HG02588 (cell line): ENCODE measurements around the gene PCBP3.
"Not testable (repeated sequence)": the region's sequence is repeated elsewhere in the genome, so short reads cannot be mapped to it uniquely, and the experiment has no call there.

Source experiments
- ATAC-seq: cut with Tn5 transposase; IDR thresholded peaks from one replicate; pipeline ENCODE4 v1.9.1; 2021; ENCODE audit warnings: mild to moderate bottlenecking, moderate library complexity; ENCODE audit not compliant: unreplicated experiment

The PCBP3 gene

GRCh38 chr21:45802956-45803617 is 159.6 kb downstream of the PCBP3 start:
- ATAC-seq = no peak

- ATAC-seq = no peak
Measured at GRCh38 chr21:45803618-45804340, 160.3 kb downstream of the PCBP3 start.

- ATAC-seq = no peak
Measured at GRCh38 chr21:45804809-45805313, 161.3 kb downstream of the PCBP3 start.

- no peak for ATAC-seq
Measured at GRCh38 chr21:45805321-45805720, 161.8 kb downstream of the PCBP3 start.

- ATAC-seq = no peak
Measured at GRCh38 chr21:45806042-45806441, 162.5 kb downstream of the PCBP3 start.

GRCh38 chr21:45808663-45809062 is 165.1 kb downstream of the PCBP3 start:
- not testable (repeated sequence) for ATAC-seq

GRCh38 chr21:45809421-45809820 is 165.9 kb downstream of the PCBP3 start:
- ATAC-seq = no peak

- no peak for ATAC-seq
Measured at GRCh38 chr21:45811136-45811535, 167.6 kb downstream of the PCBP3 start.

- ATAC-seq = not testable (repeated sequence)
Measured at GRCh38 chr21:45814210-45814940, 170.8 kb downstream of the PCBP3 start.

- ATAC-seq = not testable (repeated sequence)
Measured at GRCh38 chr21:45815781-45816180, 172.3 kb downstream of the PCBP3 start.

- no peak for ATAC-seq
Measured at GRCh38 chr21:45816794-45817193, 173.3 kb downstream of the PCBP3 start.

GRCh38 chr21:45817345-45817744 is 173.8 kb downstream of the PCBP3 start:
- ATAC-seq = no peak

GRCh38 chr21:45818276-45818903 is 174.9 kb downstream of the PCBP3 start:
- ATAC-seq = no peak

GRCh38 chr21:45818904-45819285 is 175.4 kb downstream of the PCBP3 start:
- no peak for ATAC-seq

- ATAC-seq = no peak
Measured at GRCh38 chr21:45819478-45820170, 176.1 kb downstream of the PCBP3 start.

- no peak for ATAC-seq
Measured at GRCh38 chr21:45820171-45821091, 176.9 kb downstream of the PCBP3 start.

GRCh38 chr21:45821315-45821962 is 177.9 kb downstream of the PCBP3 start:
- no peak for ATAC-seq

GRCh38 chr21:45821998-45822397 is 178.5 kb downstream of the PCBP3 start:
- ATAC-seq = no peak
